Osteoblast (primary cell): Measurements from ENCODE around the gene UBE2N. TPM values are rescaled to one million over a fixed set of nuclear protein-coding genes. Genes with fewer than 3 reads are reported as not detected.
"Not testable (repeated sequence)": the region's sequence is repeated elsewhere in the genome, so short reads cannot be mapped to it uniquely, and the experiment has no call there.

Experiments
- DNase-seq: peaks from one replicate; pipeline ENCODE4 v3.0.0; 2011; ENCODE audit warnings: low spot score, mixed read lengths; ENCODE audit not compliant: insufficient read length; ENCODE audit errors: missing footprints
- H2AFZ ChIP-seq: 2 replicates; pipeline ENCODE4 v1.6.0; 2011; ENCODE audit warnings: mild to moderate bottlenecking, low read length
- H3K27ac ChIP-seq: 2 replicates; pipeline ENCODE4 v1.5.1; 2011; ENCODE audit warnings: mild to moderate bottlenecking, low read depth, low read length, moderate library complexity
- H3K27me3 ChIP-seq: 2 replicates; pipeline ENCODE4 v1.6.0; 2012; ENCODE audit warnings: mild to moderate bottlenecking, control low read depth, inconsistent platforms, low read length, moderate library complexity; ENCODE audit not compliant: insufficient read depth
- H3K36me3 ChIP-seq: 2 replicates; pipeline ENCODE4 v1.5.1; 2011; ENCODE audit warnings: mild to moderate bottlenecking, low read length, control low read depth, moderate library complexity; ENCODE audit not compliant: insufficient read depth
- H3K4me1 ChIP-seq: 2 replicates; pipeline ENCODE4 v1.5.1; 2011; ENCODE audit warnings: mild to moderate bottlenecking, low read length, control low read depth, moderate library complexity; ENCODE audit not compliant: insufficient read depth
- H3K4me2 ChIP-seq: 2 replicates; pipeline ENCODE4 v1.6.0; 2011; ENCODE audit warnings: mild to moderate bottlenecking, low read length; ENCODE audit not compliant: insufficient read depth
- H3K4me3 ChIP-seq: fragments of 200-600 bp; sonication (generic); 3 replicates; pipeline ENCODE4 v1.5.1; 2012; ENCODE audit warnings: mild to moderate bottlenecking, low read length, inconsistent platforms; ENCODE audit not compliant: insufficient read depth
- H3K79me2 ChIP-seq: 2 replicates; pipeline ENCODE4 v1.6.0; 2012; ENCODE audit warnings: mild to moderate bottlenecking, low read length, control low read depth, inconsistent platforms; ENCODE audit not compliant: insufficient read depth
- H3K9me3 ChIP-seq: 2 replicates; pipeline ENCODE4 v1.5.1; 2011; ENCODE audit warnings: low read depth, low read length, control low read depth
- H4K20me1 ChIP-seq: 2 replicates; pipeline ENCODE4 v1.6.0; 2012; ENCODE audit warnings: mild to moderate bottlenecking, low read length, control low read depth; ENCODE audit not compliant: insufficient read depth
- total RNA-seq: library from RNA; depleted of rRNA; stranded (reverse); fragments of >200 nt; gene quantifications from 2 replicates; pipeline ENCODE4 v1.2.3, GENCODE V29; 2012
- TF ChIP-seq, protein P1 (sequence below): IDR thresholded peaks from 2 replicates; pipeline ENCODE4 v1.5.1; 2011; ENCODE audit warnings: mild to moderate bottlenecking, low read depth, low read length, moderate library complexity; ENCODE audit errors: extremely low read depth

UBE2N gene
- total RNA-seq, 1 donor = 44.2 TPM

- H3K27ac ChIP-seq = peak overlapping the region; percentile 94
- H3K27me3 ChIP-seq = no peaks in the 10 kb centered on the region
- H3K79me2 ChIP-seq = peaks cover 63% of the 10 kb centered on the region
- H3K36me3 ChIP-seq = no peaks in the 10 kb centered on the region
- no peak overlapping the region for H2AFZ ChIP-seq
- H4K20me1 ChIP-seq = peaks cover 39% of the 10 kb centered on the region
- no peaks in the 10 kb centered on the region for H3K9me3 ChIP-seq
- peak overlapping the region; percentile 74 for H3K4me3 ChIP-seq
- H3K4me1 ChIP-seq = peaks cover 28% of the 10 kb centered on the region
- peak overlapping the region; percentile 81 for H3K4me2 ChIP-seq
- DNase-seq = peak; percentile 11
- TF ChIP-seq, protein P1, sequence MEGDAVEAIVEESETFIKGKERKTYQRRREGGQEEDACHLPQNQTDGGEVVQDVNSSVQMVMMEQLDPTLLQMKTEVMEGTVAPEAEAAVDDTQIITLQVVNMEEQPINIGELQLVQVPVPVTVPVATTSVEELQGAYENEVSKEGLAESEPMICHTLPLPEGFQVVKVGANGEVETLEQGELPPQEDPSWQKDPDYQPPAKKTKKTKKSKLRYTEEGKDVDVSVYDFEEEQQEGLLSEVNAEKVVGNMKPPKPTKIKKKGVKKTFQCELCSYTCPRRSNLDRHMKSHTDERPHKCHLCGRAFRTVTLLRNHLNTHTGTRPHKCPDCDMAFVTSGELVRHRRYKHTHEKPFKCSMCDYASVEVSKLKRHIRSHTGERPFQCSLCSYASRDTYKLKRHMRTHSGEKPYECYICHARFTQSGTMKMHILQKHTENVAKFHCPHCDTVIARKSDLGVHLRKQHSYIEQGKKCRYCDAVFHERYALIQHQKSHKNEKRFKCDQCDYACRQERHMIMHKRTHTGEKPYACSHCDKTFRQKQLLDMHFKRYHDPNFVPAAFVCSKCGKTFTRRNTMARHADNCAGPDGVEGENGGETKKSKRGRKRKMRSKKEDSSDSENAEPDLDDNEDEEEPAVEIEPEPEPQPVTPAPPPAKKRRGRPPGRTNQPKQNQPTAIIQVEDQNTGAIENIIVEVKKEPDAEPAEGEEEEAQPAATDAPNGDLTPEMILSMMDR = no peak
Measured at GRCh38 chr12:93379326-93379980, 62.3 kb downstream of the UBE2N start.

DNA sequence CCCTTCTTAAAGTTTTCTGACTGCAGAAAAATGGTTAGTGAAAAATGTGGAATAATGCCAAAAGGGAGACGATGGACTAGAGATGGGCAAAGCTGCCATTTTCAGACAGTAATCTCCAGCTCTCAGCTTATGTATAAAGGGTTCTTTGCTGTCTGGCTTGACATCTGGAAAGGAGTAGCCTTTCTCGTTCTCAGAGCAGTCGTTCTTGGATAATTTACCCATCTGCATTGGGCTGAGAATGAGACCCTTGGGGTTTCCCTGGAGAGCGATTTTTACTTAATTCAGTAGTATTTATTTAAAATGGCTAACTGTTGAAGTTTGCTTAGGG is 62.8 kb downstream of the UBE2N start:
- H3K9me3 ChIP-seq = no peaks in the 10 kb centered on the region
- peak; percentile 65 for DNase-seq
- TF ChIP-seq, protein P1 = no peak
- H3K27me3 ChIP-seq = no peaks in the 10 kb centered on the region
- peaks cover 28% of the 10 kb centered on the region for H3K4me1 ChIP-seq
- peak overlapping the region; percentile 94 for H3K27ac ChIP-seq
- H3K4me2 ChIP-seq = peak overlapping the region; percentile 81
- peaks cover 39% of the 10 kb centered on the region for H4K20me1 ChIP-seq
- peaks cover 58% of the 10 kb centered on the region for H3K79me2 ChIP-seq
- peak overlapping the region; percentile 16 for H2AFZ ChIP-seq
- no peaks in the 10 kb centered on the region for H3K36me3 ChIP-seq
- H3K4me3 ChIP-seq = peak overlapping the region; percentile 74

DNA sequence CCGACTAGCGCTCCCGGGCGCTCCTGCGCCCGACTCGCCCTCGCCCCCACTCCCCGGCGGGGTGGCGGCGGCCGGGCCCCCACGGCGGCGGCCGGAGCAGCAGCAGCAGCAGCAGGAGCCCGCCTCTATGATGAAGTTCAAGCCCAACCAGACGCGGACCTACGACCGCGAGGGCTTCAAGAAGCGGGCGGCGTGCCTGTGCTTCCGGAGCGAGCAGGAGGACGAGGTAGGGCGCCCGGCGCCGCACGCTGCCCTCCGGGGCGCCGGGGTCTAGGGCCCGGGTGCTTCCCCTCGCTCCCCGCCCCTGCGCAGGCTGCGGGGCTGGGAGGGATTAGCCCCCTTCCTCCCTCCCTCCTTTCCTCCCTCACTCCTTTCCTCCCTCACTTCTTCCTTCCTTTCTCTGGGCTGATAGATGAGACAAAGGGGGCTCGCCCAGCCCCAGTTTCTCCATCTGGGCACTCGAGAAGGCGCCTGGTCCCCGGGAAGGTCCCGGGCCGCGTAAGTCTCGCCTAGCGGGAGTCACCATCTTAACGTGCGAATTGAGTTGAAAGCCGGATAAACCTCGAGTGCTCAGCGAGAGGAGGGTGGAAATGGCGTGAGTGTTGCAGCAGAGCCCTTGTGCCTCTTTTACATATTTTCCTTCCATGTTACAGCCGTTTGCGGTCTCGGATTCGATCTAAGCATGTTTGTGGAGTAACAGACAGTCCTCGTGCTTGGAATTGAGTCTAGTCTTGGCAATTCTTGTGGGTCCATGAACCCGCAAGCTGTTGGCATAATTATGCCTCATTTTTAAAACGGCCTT is 63.4 kb downstream of the UBE2N start:
- H3K36me3 ChIP-seq = not testable (repeated sequence)
- peaks cover 52% of the 10 kb centered on the region for H3K79me2 ChIP-seq
- peak; percentile 90 for DNase-seq

DNA sequence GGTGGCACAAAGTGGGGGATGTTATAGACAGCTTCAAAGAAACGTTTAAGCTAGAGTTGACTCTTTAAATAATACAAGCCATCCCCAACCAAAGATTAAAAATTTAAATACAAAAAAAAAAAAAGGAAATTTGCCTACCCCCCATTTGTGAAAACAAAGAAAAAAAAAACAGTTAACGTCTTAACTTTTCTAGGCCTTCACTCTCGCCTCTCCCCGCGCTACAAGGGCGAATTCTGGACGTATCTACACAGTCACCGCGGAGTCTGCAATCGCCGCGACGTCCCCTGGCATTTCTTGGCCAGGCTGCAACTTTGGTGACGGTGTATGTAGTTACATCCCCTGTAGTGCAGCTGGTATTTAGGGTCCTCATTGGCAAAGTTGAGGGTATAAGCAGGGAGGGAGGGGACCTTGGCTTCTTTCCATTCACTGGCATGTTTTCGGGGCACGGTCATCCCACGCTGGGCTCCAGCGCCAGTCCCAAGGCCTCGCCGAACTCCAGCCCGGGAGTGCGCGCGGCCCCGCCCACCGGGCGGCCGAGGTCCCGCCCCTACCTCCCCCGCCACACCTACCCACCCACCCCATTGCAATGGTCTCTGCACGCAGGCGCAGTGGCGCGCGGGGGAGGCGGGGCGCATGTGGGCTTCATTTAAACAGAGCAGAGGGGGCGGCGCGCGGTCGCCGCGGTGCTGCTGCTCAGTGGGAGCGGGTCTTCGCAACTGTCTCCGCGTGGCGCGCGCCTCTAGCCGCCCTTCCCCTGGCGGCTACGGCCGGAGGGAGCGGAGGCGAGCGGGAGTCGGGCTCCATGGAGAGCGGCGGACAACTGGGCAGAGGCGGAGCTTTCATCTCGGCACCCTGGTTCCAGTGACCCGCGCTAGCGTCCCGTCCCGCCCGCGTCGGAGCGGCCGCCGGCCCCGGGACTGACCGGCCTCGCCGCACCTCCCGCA is 64.2 kb downstream of the UBE2N start, which contains the start of gene NUDT4:
TSS of gene NUDT4 (plus strand) at position 674 of the 944 bp plus-strand sequence. CDS start 398 bp downstream, outside the sequence.
- H2AFZ ChIP-seq = peak within 1 kb of the TSS; percentile 99
- H3K4me1 ChIP-seq = peaks cover 28% of the 10 kb centered on the region
- H3K79me2 ChIP-seq = peaks cover 44% of the 10 kb centered on the region
- peaks cover 27% of the 10 kb centered on the region for H4K20me1 ChIP-seq
- H3K4me3 ChIP-seq = peak within 1 kb of the TSS; percentile 81
- H3K27me3 ChIP-seq = no peaks in the 10 kb centered on the region
- no peaks in the 10 kb centered on the region for H3K36me3 ChIP-seq
- TF ChIP-seq, protein P1 = no peak
- DNase-seq = peak; percentile 99
- peak within 1 kb of the TSS; percentile 99 for H3K4me2 ChIP-seq
- H3K9me3 ChIP-seq = no peaks in the 10 kb centered on the region
- H3K27ac ChIP-seq = peak within 1 kb of the TSS; percentile 94

More for the DNA sequence above, 63.4 kb downstream of the UBE2N start:
- peaks cover 34% of the 10 kb centered on the region for H4K20me1 ChIP-seq
- not testable (repeated sequence) for H3K27me3 ChIP-seq, H3K9me3 ChIP-seq
- H3K4me3 ChIP-seq = peak overlapping the region; percentile 74
- peak overlapping the region; percentile 16 for H2AFZ ChIP-seq
- H3K4me1 ChIP-seq = peaks cover 28% of the 10 kb centered on the region
- peak overlapping the region; percentile 94 for H3K27ac ChIP-seq
- peak overlapping the region; percentile 81 for H3K4me2 ChIP-seq
